DND-41 (cell line): ENCODE data around the gene UBXN1.

Experiments used
- CTCF ChIP-seq: IDR thresholded peaks from 2 replicates; pipeline ENCODE4 v1.5.1; 2012; ENCODE audit warnings: borderline replicate concordance, low read length, moderate library complexity, mild to moderate bottlenecking; ENCODE audit not compliant: poor library complexity, severe bottlenecking; ENCODE audit errors: extremely low read depth
- EZH2 ChIP-seq: IDR thresholded peaks from 3 replicates; pipeline ENCODE4 v1.6.1; 2012; ENCODE audit warnings: borderline replicate concordance, low read depth, mild to moderate bottlenecking, moderate library complexity, low read length, inconsistent platforms; ENCODE audit not compliant: severe bottlenecking

GRCh38 chr11:62680825-62681240, 2.0 kb upstream of the UBXN1 start:
- TF ChIP-seq CTCF (peak; percentile 76), EZH2 (no peak)
